H1 (cell line): ENCODE data around the gene DIP2B. TPM values are rescaled to one million over a fixed set of nuclear protein-coding genes. Genes with fewer than 3 reads are reported as not detected.

ENCODE experiments used
- BRCA1 ChIP-seq: IDR thresholded peaks from 2 replicates; pipeline ENCODE4 v1.6.1; 2012; ENCODE audit warnings: low read depth, low read length, improper control_type of control experiment
- EZH2 ChIP-seq: fragments of 200-600 bp; sonication (generic); IDR thresholded peaks from 2 replicates; pipeline ENCODE4 v1.7.1; 2012; ENCODE audit warnings: low read depth, mild to moderate bottlenecking, moderate library complexity, low read length, inconsistent platforms; ENCODE audit not compliant: severe bottlenecking
- KDM4A ChIP-seq: IDR thresholded peaks from one replicate; pipeline ENCODE4 v1.7.1; 2012; ENCODE audit warnings: low read depth, mild to moderate bottlenecking, moderate library complexity, low read length, inconsistent platforms; ENCODE audit not compliant: severe bottlenecking
- SAP30 ChIP-seq: fragments of 300-600 bp; sonication (generic); IDR thresholded peaks from 2 replicates; pipeline ENCODE4 v1.7.1; 2012; ENCODE audit warnings: low read length, moderate library complexity, mild to moderate bottlenecking, inconsistent platforms; ENCODE audit not compliant: insufficient read depth, insufficient replicate concordance
- YY1 ChIP-seq: IDR thresholded peaks from 2 replicates; pipeline ENCODE4 v1.6.1; 2011; ENCODE audit warnings: low read depth, mild to moderate bottlenecking, low read length
- polyA plus RNA-seq, 7 experiments: library from polyadenylated mRNA; depleted of rRNA in 3 of 7; stranded (reverse) in 5 of 7; unstranded in 2 of 7; fragments of >200 nt in 5 of 7; fragments of 200-250 nt in 2 of 7; gene quantifications; 1 replicate in 5 of 7; 2 replicates in 1 of 7; 4 replicates in 1 of 7; pipeline versions ENCODE4 v1.2.1 to v1.2.3, GENCODE V29; 2011 to 2013; ENCODE audit warnings: missing spikeins in 2 of 7, mixed read lengths in 2 of 7
- total RNA-seq: library from RNA; stranded (reverse); fragmentation: NEBNext Ultra II Directional; extraction: Animal tissue kit (Norgen Biotek cat#: 25700); gene quantifications from 2 replicates; pipeline ENCODE4 v1.2.1, GENCODE V29; 2021
- TF ChIP-seq, protein P1 (sequence below): fragments of 300-600 bp; sonication (generic); IDR thresholded peaks from 2 replicates; pipeline ENCODE4 v1.7.1; 2012; ENCODE audit warnings: low read length, moderate library complexity, mild to moderate bottlenecking, inconsistent platforms; ENCODE audit not compliant: insufficient replicate concordance
- TF ChIP-seq, protein P2 (sequence below), 3 experiments: IDR thresholded peaks; 1 replicate in 2 of 3; 2 replicates in 1 of 3; pipeline versions ENCODE4 v1.5.1 to v1.6.1; 2011; ENCODE audit warnings: low read length in 3 of 3, mild to moderate bottlenecking in 3 of 3, inconsistent platforms in 2 of 3, low read depth in 1 of 3, moderate library complexity in 1 of 3; ENCODE audit not compliant: insufficient read depth in 1 of 3; ENCODE audit errors: control extremely low read depth in 1 of 3

DIP2B gene
- total and polyA plus RNA-seq, 2 of the 8 experiments (the other 6 are each of a cell fraction or from before 2014, with no cell fraction given): 11.1 to 29.6 TPM

GRCh38 chr12:50751948-50752721 is 247.3 kb downstream of the DIP2B start (continued):
- TF ChIP-seq, protein P1, sequence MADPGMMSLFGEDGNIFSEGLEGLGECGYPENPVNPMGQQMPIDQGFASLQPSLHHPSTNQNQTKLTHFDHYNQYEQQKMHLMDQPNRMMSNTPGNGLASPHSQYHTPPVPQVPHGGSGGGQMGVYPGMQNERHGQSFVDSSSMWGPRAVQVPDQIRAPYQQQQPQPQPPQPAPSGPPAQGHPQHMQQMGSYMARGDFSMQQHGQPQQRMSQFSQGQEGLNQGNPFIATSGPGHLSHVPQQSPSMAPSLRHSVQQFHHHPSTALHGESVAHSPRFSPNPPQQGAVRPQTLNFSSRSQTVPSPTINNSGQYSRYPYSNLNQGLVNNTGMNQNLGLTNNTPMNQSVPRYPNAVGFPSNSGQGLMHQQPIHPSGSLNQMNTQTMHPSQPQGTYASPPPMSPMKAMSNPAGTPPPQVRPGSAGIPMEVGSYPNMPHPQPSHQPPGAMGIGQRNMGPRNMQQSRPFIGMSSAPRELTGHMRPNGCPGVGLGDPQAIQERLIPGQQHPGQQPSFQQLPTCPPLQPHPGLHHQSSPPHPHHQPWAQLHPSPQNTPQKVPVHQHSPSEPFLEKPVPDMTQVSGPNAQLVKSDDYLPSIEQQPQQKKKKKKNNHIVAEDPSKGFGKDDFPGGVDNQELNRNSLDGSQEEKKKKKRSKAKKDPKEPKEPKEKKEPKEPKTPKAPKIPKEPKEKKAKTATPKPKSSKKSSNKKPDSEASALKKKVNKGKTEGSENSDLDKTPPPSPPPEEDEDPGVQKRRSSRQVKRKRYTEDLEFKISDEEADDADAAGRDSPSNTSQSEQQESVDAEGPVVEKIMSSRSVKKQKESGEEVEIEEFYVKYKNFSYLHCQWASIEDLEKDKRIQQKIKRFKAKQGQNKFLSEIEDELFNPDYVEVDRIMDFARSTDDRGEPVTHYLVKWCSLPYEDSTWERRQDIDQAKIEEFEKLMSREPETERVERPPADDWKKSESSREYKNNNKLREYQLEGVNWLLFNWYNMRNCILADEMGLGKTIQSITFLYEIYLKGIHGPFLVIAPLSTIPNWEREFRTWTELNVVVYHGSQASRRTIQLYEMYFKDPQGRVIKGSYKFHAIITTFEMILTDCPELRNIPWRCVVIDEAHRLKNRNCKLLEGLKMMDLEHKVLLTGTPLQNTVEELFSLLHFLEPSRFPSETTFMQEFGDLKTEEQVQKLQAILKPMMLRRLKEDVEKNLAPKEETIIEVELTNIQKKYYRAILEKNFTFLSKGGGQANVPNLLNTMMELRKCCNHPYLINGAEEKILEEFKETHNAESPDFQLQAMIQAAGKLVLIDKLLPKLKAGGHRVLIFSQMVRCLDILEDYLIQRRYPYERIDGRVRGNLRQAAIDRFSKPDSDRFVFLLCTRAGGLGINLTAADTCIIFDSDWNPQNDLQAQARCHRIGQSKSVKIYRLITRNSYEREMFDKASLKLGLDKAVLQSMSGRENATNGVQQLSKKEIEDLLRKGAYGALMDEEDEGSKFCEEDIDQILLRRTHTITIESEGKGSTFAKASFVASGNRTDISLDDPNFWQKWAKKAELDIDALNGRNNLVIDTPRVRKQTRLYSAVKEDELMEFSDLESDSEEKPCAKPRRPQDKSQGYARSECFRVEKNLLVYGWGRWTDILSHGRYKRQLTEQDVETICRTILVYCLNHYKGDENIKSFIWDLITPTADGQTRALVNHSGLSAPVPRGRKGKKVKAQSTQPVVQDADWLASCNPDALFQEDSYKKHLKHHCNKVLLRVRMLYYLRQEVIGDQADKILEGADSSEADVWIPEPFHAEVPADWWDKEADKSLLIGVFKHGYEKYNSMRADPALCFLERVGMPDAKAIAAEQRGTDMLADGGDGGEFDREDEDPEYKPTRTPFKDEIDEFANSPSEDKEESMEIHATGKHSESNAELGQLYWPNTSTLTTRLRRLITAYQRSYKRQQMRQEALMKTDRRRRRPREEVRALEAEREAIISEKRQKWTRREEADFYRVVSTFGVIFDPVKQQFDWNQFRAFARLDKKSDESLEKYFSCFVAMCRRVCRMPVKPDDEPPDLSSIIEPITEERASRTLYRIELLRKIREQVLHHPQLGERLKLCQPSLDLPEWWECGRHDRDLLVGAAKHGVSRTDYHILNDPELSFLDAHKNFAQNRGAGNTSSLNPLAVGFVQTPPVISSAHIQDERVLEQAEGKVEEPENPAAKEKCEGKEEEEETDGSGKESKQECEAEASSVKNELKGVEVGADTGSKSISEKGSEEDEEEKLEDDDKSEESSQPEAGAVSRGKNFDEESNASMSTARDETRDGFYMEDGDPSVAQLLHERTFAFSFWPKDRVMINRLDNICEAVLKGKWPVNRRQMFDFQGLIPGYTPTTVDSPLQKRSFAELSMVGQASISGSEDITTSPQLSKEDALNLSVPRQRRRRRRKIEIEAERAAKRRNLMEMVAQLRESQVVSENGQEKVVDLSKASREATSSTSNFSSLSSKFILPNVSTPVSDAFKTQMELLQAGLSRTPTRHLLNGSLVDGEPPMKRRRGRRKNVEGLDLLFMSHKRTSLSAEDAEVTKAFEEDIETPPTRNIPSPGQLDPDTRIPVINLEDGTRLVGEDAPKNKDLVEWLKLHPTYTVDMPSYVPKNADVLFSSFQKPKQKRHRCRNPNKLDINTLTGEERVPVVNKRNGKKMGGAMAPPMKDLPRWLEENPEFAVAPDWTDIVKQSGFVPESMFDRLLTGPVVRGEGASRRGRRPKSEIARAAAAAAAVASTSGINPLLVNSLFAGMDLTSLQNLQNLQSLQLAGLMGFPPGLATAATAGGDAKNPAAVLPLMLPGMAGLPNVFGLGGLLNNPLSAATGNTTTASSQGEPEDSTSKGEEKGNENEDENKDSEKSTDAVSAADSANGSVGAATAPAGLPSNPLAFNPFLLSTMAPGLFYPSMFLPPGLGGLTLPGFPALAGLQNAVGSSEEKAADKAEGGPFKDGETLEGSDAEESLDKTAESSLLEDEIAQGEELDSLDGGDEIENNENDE: no peak
- TF ChIP-seq, protein P2, sequence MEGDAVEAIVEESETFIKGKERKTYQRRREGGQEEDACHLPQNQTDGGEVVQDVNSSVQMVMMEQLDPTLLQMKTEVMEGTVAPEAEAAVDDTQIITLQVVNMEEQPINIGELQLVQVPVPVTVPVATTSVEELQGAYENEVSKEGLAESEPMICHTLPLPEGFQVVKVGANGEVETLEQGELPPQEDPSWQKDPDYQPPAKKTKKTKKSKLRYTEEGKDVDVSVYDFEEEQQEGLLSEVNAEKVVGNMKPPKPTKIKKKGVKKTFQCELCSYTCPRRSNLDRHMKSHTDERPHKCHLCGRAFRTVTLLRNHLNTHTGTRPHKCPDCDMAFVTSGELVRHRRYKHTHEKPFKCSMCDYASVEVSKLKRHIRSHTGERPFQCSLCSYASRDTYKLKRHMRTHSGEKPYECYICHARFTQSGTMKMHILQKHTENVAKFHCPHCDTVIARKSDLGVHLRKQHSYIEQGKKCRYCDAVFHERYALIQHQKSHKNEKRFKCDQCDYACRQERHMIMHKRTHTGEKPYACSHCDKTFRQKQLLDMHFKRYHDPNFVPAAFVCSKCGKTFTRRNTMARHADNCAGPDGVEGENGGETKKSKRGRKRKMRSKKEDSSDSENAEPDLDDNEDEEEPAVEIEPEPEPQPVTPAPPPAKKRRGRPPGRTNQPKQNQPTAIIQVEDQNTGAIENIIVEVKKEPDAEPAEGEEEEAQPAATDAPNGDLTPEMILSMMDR (IDR thresholded peaks at IDR 0.05; ENCODE audit: control extremely low read depth in 1 of 3, insufficient read depth in 1 of 3, low read depth in 1 of 3, low read length in 3 of 3): no peak
- TF ChIP-seq YY1: no peak
- no peak for TF ChIP-seq SAP30
- TF ChIP-seq EZH2: no peak
- no peak for TF ChIP-seq KDM4A
- TF ChIP-seq BRCA1: no peak
